Dermis blood vessel endothelial cell (primary cell): ENCODE results near the gene BTBD3. TPM values are rescaled to one million over a fixed set of nuclear protein-coding genes. Genes with fewer than 3 reads are reported as not detected.

ENCODE experiments used
- DNase-seq: peaks from one replicate; pipeline ENCODE4 v3.0.0; 2010
- total RNA-seq: library from RNA; depleted of rRNA; stranded (reverse); fragments of >200 nt; gene quantifications from 2 replicates; pipeline ENCODE4 v1.2.3, GENCODE V29; 2014

BTBD3 gene
- total RNA-seq, 1 donor from 2014 or later, result 84.9 TPM

DNA sequence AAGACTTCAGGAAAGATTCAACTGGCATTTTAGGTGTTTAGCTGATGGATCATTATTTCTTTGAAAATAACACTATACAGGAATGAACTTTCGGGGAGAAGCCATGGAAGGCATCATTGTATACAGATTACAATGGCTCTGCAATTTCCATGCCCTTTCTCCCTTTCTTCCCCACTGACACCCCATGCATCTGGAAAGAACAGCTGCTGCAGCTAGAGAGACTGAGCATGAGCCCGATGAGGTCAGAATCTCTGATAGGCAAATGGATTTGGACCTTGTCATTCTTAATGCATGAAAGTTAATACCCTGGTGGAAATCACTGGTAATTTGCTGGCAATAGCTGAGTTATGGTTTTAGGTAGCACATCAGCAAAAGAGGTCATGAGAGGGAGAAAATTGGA lies 54.8 kb downstream of the BTBD3 start:
- DNase-seq, result no peak
